Measurements from ENCODE around the gene LRP2. TPM values are rescaled to one million over a fixed set of nuclear protein-coding genes. Genes with fewer than 3 reads are reported as not detected.

Gene LRP2
- polyA plus RNA-seq, 2 of the 4 experiments (the other 2 are of a cell fraction), result 0.04 TPM; not detected in 1

- ChIA-PET CTCF (interaction anchor here (1.2 kb wide), 1 partner anchor 12 kb away, joined by 3 read pairs; no protein-coding TSS in a partner anchor), POLR2A (interaction anchor here (0.6 kb wide), 1 partner anchor 46 kb away, joined by 4 read pairs; no protein-coding TSS in a partner anchor)
- no peak for FAIRE-seq
- no peaks in the 10 kb centered on the region for H3K9me3 ChIP-seq
- no peak for DNase-seq (ENCODE audit: low read depth in 1 of 2, low spot score in 1 of 2)
- WGBS (ENCODE audit: missing lambda C conversion rate), result 64% methylated on average over 2 of the region's 2 CpGs
- TF ChIP-seq FOXS1 (CRISPR knock-in tag; IDR thresholded peaks at IDR 0.05) (no peak), ZC3H11A (IDR thresholded peaks at IDR 0.05) (no peak), E2F6 (IDR thresholded peaks at IDR 0.05; ENCODE audit: borderline replicate concordance, low read depth) (no peak), HDAC2 (IDR thresholded peaks at IDR 0.05) (no peak), MAX (IDR thresholded peaks at IDR 0.05) (no peak), HOXB13 (CRISPR knock-in tag; IDR thresholded peaks at IDR 0.05; ENCODE audit: low read depth) (no peak), NPAS2 (CRISPR knock-in tag; IDR thresholded peaks at IDR 0.05; ENCODE audit: borderline replicate concordance) (no peak), EHF (CRISPR knock-in tag; IDR thresholded peaks at IDR 0.05) (no peak), RAD21 (conservative IDR thresholded peaks at IDR 0.05 in 1 of 2, IDR thresholded peaks at IDR 0.05 in 1 of 2) (no peak), CEBPB (IDR thresholded peaks at IDR 0.05) (no peak), POLR2A (IDR thresholded peaks at IDR 0.05; ENCODE audit: low read length) (no peak), ELK1 (IDR thresholded peaks at IDR 0.05; ENCODE audit: low read depth, low read length) (no peak), EP300 (IDR thresholded peaks at IDR 0.05) (no peak), RFX5 (IDR thresholded peaks at IDR 0.05) (no peak), ATOH8 (CRISPR knock-in tag; IDR thresholded peaks at IDR 0.05; ENCODE audit: low read depth) (no peak), HEYL (CRISPR knock-in tag; IDR thresholded peaks at IDR 0.05) (no peak), ZNF302 (CRISPR knock-in tag; IDR thresholded peaks at IDR 0.05) (no peak)
- no peaks in the 10 kb centered on the region for H3K4me1 ChIP-seq
- ATAC-seq, result no peak
- no peak overlapping the region for H3K27ac ChIP-seq
- H3K4me3 ChIP-seq, result no peak overlapping the region
- H3K4me2 ChIP-seq, result no peak overlapping the region
Measured at GRCh38 chr2:169323841-169324240, 38.5 kb downstream of the LRP2 start.

- H3K4me2 ChIP-seq, result no peak overlapping the region
- WGBS (ENCODE audit: missing lambda C conversion rate), result 82% methylated on average over 6 of the region's 6 CpGs
- H3K27ac ChIP-seq, result no peak overlapping the region
- H3K4me3 ChIP-seq, result no peak overlapping the region
- no peaks in the 10 kb centered on the region for H3K4me1 ChIP-seq
- CTCF ChIA-PET, result no interaction called here
- no peak for DNase-seq (ENCODE audit: low read depth in 1 of 2, low spot score in 1 of 2)
- no peaks in the 10 kb centered on the region for H3K9me3 ChIP-seq
- TF ChIP-seq GATA3 (IDR thresholded peaks at IDR 0.05; ENCODE audit: borderline replicate concordance) (no peak), MAZ (IDR thresholded peaks at IDR 0.05; ENCODE audit: borderline replicate concordance, low read depth, low read length) (no peak), CEBPB (IDR thresholded peaks at IDR 0.05) (no peak), MAFK (IDR thresholded peaks at IDR 0.05; ENCODE audit: partially characterized antibody) (no peak), POLR2AphosphoS2 (conservative IDR thresholded peaks at IDR 0.05; ENCODE audit: low read length) (no peak), REST (IDR thresholded peaks at IDR 0.05) (no peak), EP300 (IDR thresholded peaks at IDR 0.05) (no peak), ZC3H11A (IDR thresholded peaks at IDR 0.05) (no peak), BHLHE40 (IDR thresholded peaks at IDR 0.05; ENCODE audit: low read depth, low read length) (no peak), TP53 (CRISPR knock-in tag; IDR thresholded peaks at IDR 0.05) (no peak), JUN (IDR thresholded peaks at IDR 0.05) (no peak), RARB (CRISPR knock-in tag; IDR thresholded peaks at IDR 0.05) (no peak), HOXB13 (CRISPR knock-in tag; IDR thresholded peaks at IDR 0.05; ENCODE audit: low read depth) (no peak), USF2 (IDR thresholded peaks at IDR 0.05) (no peak), ZFP36 (IDR thresholded peaks at IDR 0.05; ENCODE audit: borderline replicate concordance, partially characterized antibody) (no peak), CBX8 (IDR thresholded peaks at IDR 0.05) (no peak)
- FAIRE-seq, result no peak
- POLR2A ChIA-PET, result no interaction called here
- ATAC-seq, result no peak
Measured at GRCh38 chr2:169320561-169320960, 41.8 kb downstream of the LRP2 start.
